Measurements from ENCODE around the gene NPPC. TPM values are rescaled to one million over a fixed set of nuclear protein-coding genes. Genes with fewer than 3 reads are reported as not detected.

NPPC gene
- total RNA-seq, 1 donor from 2014 or later, result not detected

GRCh38 chr2:231935207-231935524, 9.0 kb upstream of the NPPC start:
- peak; percentile 90 for DNase-seq (ENCODE audit: low spot score)

GRCh38 chr2:231934441-231935206, 8.4 kb upstream of the NPPC start:
- DNase-seq (ENCODE audit: low spot score), result no peak

- DNase-seq (ENCODE audit: low spot score), result no peak
Measured at GRCh38 chr2:231933916-231934401, 7.8 kb upstream of the NPPC start.

- no peak for DNase-seq (ENCODE audit: low spot score)
Measured at GRCh38 chr2:231932985-231933915, 7.1 kb upstream of the NPPC start.

GRCh38 chr2:231932711-231932970, 6.4 kb upstream of the NPPC start:
- DNase-seq (ENCODE audit: low spot score), result no peak

GRCh38 chr2:231931481-231931915, 5.3 kb upstream of the NPPC start:
- DNase-seq (ENCODE audit: low spot score), result no peak

GRCh38 chr2:231930593-231931281, 4.5 kb upstream of the NPPC start:
- DNase-seq (ENCODE audit: low spot score), result no peak

GRCh38 chr2:231929961-231930592, 3.9 kb upstream of the NPPC start:
- peak; percentile 50 for DNase-seq (ENCODE audit: low spot score)

GRCh38 chr2:231928901-231929725, 2.9 kb upstream of the NPPC start:
- no peak for DNase-seq (ENCODE audit: low spot score)

- no peak for DNase-seq (ENCODE audit: low spot score)
Measured at GRCh38 chr2:231928481-231928880, 2.3 kb upstream of the NPPC start.

- no peak for DNase-seq (ENCODE audit: low spot score)
Measured at GRCh38 chr2:231927566-231927890, 1.3 kb upstream of the NPPC start.

- peak; percentile 21 for DNase-seq (ENCODE audit: low spot score)
Measured at GRCh38 chr2:231926761-231927565, 767 bp upstream of the NPPC start.

- peak; percentile 83 for DNase-seq (ENCODE audit: low spot score)
Measured at GRCh38 chr2:231925303-231926179, 655 bp downstream of the NPPC start.

GRCh38 chr2:231924889-231925275, 1.3 kb downstream of the NPPC start:
- no peak for DNase-seq (ENCODE audit: low spot score)

- DNase-seq (ENCODE audit: low spot score), result no peak
Measured at GRCh38 chr2:231923951-231924888, 2.0 kb downstream of the NPPC start.

GRCh38 chr2:231923010-231923344, 3.2 kb downstream of the NPPC start:
- DNase-seq (ENCODE audit: low spot score), result no peak

- DNase-seq (ENCODE audit: low spot score), result no peak
Measured at GRCh38 chr2:231922311-231923009, 3.7 kb downstream of the NPPC start.

GRCh38 chr2:231920795-231921194, 5.4 kb downstream of the NPPC start:
- DNase-seq (ENCODE audit: low spot score), result no peak

All from umbilical cord (tissue), 2 donors.